ENCODE measurements around the gene TNFSF13. TPM values are rescaled to one million over a fixed set of nuclear protein-coding genes. Genes with fewer than 3 reads are reported as not detected.

TNFSF13 gene
- total RNA-seq, 4 donors from 2014 or later = 6.8 to 56.9 (median 25.8) TPM

- peak; percentile 99 to 100 for DNase-seq
- H3K27me3 ChIP-seq = no peaks in the 10 kb centered on the region
- intact Hi-C loops (cut with DNase I; ENCODE audit: low total_unique reads) = no loop called here
- peak; percentile 95 to 98 for TF ChIP-seq POLR2A (IDR thresholded peaks at IDR 0.05)
- peak in 2 of 4 experiments; percentile 5 to 29 for TF ChIP-seq CTCF (IDR thresholded peaks at IDR 0.05)
- H3K36me3 ChIP-seq = no peaks in the 10 kb centered on the region
- peak overlapping the region; percentile 98 to 99 for H3K27ac ChIP-seq
- peaks cover 0 to 6% of the 10 kb centered on the region in 2 donors for H3K4me1 ChIP-seq
- H3K9me3 ChIP-seq = no peaks in the 10 kb centered on the region
- peak overlapping the region; percentile 94 to 100 for H3K4me3 ChIP-seq
Measured at GRCh38 chr17:7572588-7573323, 14.2 kb downstream of the TNFSF13 start.

GRCh38 chr17:7573324-7574080, 15.0 kb downstream of the TNFSF13 start:
- TF ChIP-seq CTCF (IDR thresholded peaks at IDR 0.05) (no peak), POLR2A (IDR thresholded peaks at IDR 0.05) (peak; percentile 62 to 69)
- Histone ChIP-seq H3K4me3 (peak overlapping the region; percentile 94 to 100), H3K27me3 (no peaks in the 10 kb centered on the region), H3K9me3 (no peaks in the 10 kb centered on the region), H3K4me1 (peaks cover 0 to 6% of the 10 kb centered on the region in 2 donors), H3K36me3 (no peaks in the 10 kb centered on the region), H3K27ac (peak overlapping the region; percentile 98 to 99)
- peak; percentile 89 to 92 for DNase-seq
- intact Hi-C loops (cut with DNase I; ENCODE audit: low total_unique reads) = no loop called here

DNA sequence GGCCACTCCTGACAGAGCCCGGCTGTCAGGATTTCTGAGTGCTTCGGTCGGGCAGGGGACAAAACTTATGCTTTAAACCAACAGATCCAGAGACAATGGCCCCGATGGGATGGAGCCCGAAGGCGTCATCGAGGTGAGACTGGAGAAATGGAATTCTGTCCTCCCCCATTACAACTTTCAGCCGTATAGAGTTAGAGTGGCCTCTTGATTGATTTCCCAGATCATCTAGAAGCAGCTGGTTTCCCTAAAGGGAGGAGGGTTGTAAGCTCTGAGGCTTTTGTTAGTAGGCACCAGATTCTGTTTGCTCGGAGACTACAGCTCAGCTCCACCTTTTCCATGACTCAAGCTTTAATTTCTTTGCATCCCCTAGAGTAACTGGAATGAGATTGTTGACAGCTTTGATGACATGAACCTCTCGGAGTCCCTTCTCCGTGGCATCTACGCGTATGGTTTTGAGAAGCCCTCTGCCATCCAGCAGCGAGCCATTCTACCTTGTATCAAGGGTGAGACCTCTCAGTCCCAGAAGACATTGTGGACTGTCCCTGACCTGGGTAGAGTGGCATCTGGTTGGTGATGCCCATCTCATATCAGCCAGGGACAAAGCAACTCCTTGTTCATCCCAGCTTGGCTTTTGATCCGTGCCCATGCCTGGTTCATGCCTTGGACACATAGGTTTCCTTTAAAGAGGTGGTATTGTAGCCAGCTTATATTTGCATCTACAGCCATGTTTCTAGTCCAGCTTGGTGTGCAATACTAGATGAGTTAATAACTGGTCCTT, 15.8 kb downstream of the TNFSF13 start:
- no peaks in the 10 kb centered on the region for H3K9me3 ChIP-seq
- intact Hi-C loops (cut with DNase I; ENCODE audit: low total_unique reads) = no loop called here
- H3K4me1 ChIP-seq = peaks cover 0 to 6% of the 10 kb centered on the region in 2 donors

DNA sequence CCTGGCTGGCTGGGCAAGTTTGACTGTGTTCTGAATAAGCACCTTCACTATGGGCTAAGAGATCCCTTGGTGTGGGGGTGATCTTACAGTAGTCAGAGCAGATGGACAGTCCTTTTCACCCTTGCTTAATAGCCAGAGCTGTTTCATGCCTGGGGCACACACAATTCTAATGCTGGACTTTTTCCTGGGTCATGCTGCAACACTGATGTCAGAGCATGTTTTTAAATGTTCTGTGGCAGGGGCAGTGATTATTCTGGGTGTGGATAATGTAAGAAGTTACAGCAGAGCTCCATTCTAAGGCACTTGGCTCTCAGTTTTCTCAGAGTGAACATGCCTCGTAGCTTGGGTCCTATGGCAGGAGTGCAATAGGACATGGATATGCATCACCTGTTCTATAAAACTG, 16.9 kb downstream of the TNFSF13 start:
- H3K27ac ChIP-seq = no peak overlapping the region
- H3K27me3 ChIP-seq = no peaks in the 10 kb centered on the region
- H3K36me3 ChIP-seq = no peaks in the 10 kb centered on the region
- intact Hi-C loops (cut with DNase I; ENCODE audit: low total_unique reads) = no loop called here
- no peaks in the 10 kb centered on the region for H3K9me3 ChIP-seq
- no peak for TF ChIP-seq CTCF (IDR thresholded peaks at IDR 0.05)
- no peak for TF ChIP-seq POLR2A (IDR thresholded peaks at IDR 0.05)
- H3K4me3 ChIP-seq = no peak overlapping the region
- DNase-seq = no peak
- peaks cover 0 to 6% of the 10 kb centered on the region in 2 donors for H3K4me1 ChIP-seq

More for the DNA sequence above, 15.8 kb downstream of the TNFSF13 start:
- no peak for TF ChIP-seq CTCF (IDR thresholded peaks at IDR 0.05)
- no peak for TF ChIP-seq POLR2A (IDR thresholded peaks at IDR 0.05)
- H3K27ac ChIP-seq = peak overlapping the region; percentile 98 to 99
- no peak for DNase-seq
- H3K36me3 ChIP-seq = no peaks in the 10 kb centered on the region
- H3K27me3 ChIP-seq = no peaks in the 10 kb centered on the region
- H3K4me3 ChIP-seq = peak overlapping the region; percentile 94 to 100

Data from uterus (tissue), 4 donors.